Mucosa of stomach (tissue), 1 donor: ENCODE results near the gene KLK14.

Source experiments
- H3K27me3 ChIP-seq: one replicate; pipeline ENCODE4 v1.7.0; 2013; ENCODE audit warnings: mild to moderate bottlenecking, low read length; ENCODE audit not compliant: control insufficient read depth, insufficient read depth
- H3K36me3 ChIP-seq: one replicate; pipeline ENCODE4 v1.7.0; 2013; ENCODE audit warnings: low read length; ENCODE audit not compliant: control insufficient read depth, insufficient read depth
- H3K4me1 ChIP-seq: one replicate; pipeline ENCODE4 v1.7.0; 2013; ENCODE audit warnings: mild to moderate bottlenecking, low read length; ENCODE audit not compliant: control insufficient read depth, insufficient read depth
- H3K4me3 ChIP-seq: one replicate; pipeline ENCODE4 v1.7.0; 2013; ENCODE audit warnings: low read length
- H3K9ac ChIP-seq: one replicate; pipeline ENCODE4 v1.7.0; 2013; ENCODE audit warnings: mild to moderate bottlenecking, low read length, moderate library complexity
- H3K9me3 ChIP-seq: one replicate; pipeline ENCODE4 v1.7.0; 2013; ENCODE audit warnings: mild to moderate bottlenecking, low read length, moderate library complexity; ENCODE audit not compliant: control insufficient read depth
- donor health status: Pancreatic carcinoma.

The KLK14 gene

DNA sequence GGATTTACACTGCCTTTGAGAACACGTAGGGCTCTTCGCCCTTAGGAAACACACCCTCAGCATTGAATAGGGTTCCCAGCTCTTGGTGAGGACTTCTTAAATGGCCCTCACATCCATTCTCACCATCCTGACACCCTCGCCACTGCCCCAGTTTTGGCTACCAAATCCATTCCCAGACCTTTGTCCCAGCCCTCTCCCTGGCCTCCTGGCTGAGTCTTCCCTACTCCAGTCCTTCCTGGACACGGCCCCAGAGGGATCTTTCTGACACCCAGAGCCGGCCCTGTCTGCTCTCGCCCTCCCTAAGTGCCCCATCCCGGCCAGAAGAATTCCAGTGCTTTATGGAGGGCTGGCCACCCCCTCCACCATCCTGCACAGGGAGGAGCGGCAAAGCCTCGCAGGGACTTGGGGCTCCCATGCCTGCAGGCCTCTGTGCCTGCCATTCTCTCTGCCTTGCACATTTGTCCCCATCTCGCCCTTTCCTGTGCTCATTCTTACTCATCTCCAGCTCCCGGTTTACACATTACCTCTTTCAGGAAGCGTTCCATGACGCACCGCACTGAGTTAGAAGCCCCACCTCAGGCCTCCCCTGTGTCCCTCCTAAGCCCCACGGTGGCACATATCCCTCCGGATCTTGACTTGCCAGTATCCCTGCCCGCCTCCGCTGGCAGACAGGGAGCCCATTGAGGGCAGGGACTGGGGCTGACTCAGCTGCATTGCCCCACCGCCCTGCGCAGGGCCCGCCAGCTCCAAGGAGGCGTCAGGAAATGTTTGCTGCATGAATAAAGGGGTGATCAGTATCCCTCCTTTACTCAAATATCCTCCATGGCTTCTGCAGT lies 11.0 kb upstream of the KLK14 start:
- H3K9ac ChIP-seq = no peak overlapping the region
- no peaks in the 10 kb centered on the region for H3K9me3 ChIP-seq
- no peaks in the 10 kb centered on the region for H3K36me3 ChIP-seq
- H3K27me3 ChIP-seq = no peaks in the 10 kb centered on the region
- no peak overlapping the region for H3K4me3 ChIP-seq
- H3K4me1 ChIP-seq = no peaks in the 10 kb centered on the region

DNA sequence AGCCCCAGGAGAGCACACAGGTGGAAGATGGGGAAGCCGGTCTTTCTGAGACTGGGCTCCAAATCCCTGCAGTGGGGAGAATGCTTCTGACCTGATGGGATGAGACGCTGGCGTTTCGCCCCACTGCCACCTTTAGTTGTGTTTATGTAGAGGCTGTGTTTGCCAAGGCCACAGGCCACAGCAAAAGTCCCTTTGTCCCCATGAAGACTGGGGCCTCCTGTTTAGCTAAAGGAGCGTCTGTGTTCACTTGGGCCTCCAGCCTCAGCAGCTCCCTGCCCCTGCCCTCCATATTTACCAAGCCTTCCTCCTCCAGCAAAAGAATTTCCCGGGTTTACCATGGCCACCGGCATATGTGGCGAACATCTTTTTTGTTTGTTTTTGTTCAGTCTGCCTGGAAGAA lies 10.4 kb upstream of the KLK14 start:
- Histone ChIP-seq H3K27me3 (no peaks in the 10 kb centered on the region), H3K9ac (no peak overlapping the region), H3K4me3 (no peak overlapping the region), H3K4me1 (no peaks in the 10 kb centered on the region), H3K36me3 (no peaks in the 10 kb centered on the region), H3K9me3 (no peaks in the 10 kb centered on the region)

- Histone ChIP-seq H3K27me3 (no peaks in the 10 kb centered on the region), H3K9me3 (no peaks in the 10 kb centered on the region), H3K4me3 (no peak overlapping the region), H3K9ac (no peak overlapping the region), H3K36me3 (no peaks in the 10 kb centered on the region), H3K4me1 (no peaks in the 10 kb centered on the region)
Observed at GRCh38 chr19:51091895-51092873, 9.5 kb upstream of the KLK14 start.

- Histone ChIP-seq H3K9ac (no peak overlapping the region), H3K27me3 (no peaks in the 10 kb centered on the region), H3K4me1 (no peaks in the 10 kb centered on the region), H3K9me3 (no peaks in the 10 kb centered on the region), H3K4me3 (no peak overlapping the region), H3K36me3 (no peaks in the 10 kb centered on the region)
Observed at GRCh38 chr19:51091126-51091525, 8.4 kb upstream of the KLK14 start.

- H3K4me3 ChIP-seq = no peak overlapping the region
- H3K27me3 ChIP-seq = no peaks in the 10 kb centered on the region
- H3K9ac ChIP-seq = no peak overlapping the region
- no peaks in the 10 kb centered on the region for H3K36me3 ChIP-seq
- no peaks in the 10 kb centered on the region for H3K9me3 ChIP-seq
- no peaks in the 10 kb centered on the region for H3K4me1 ChIP-seq
Observed at GRCh38 chr19:51090471-51090870, 7.8 kb upstream of the KLK14 start.

DNA sequence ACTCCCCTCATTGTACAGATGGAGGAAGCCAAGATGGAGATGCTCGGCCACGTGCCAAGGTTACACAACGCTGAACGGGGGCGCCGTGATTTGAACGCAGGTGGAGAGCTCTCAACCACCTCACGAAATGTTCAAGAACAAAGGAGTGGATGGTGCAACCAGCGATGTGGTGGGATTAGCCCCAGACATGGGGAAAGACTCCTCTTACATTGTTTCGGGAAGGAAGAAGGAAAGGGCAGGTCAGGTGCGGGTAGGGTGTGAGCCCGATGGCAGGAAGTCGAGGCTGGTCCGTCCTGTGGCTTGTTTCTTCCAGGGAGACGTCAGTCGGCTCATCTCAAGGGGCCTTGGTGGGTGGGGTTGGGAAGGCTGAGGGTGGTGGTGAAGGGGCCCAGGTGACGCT lies 7.1 kb upstream of the KLK14 start:
- H3K9me3 ChIP-seq = no peaks in the 10 kb centered on the region
- no peaks in the 10 kb centered on the region for H3K4me1 ChIP-seq
- H3K4me3 ChIP-seq = no peak overlapping the region
- H3K36me3 ChIP-seq = no peaks in the 10 kb centered on the region
- no peaks in the 10 kb centered on the region for H3K27me3 ChIP-seq
- H3K9ac ChIP-seq = no peak overlapping the region

- Histone ChIP-seq H3K36me3 (no peaks in the 10 kb centered on the region), H3K9me3 (no peaks in the 10 kb centered on the region), H3K9ac (no peak overlapping the region), H3K27me3 (peaks cover 17% of the 10 kb centered on the region), H3K4me1 (no peaks in the 10 kb centered on the region), H3K4me3 (no peak overlapping the region)
Observed at GRCh38 chr19:51086153-51086850, 3.6 kb upstream of the KLK14 start.

DNA sequence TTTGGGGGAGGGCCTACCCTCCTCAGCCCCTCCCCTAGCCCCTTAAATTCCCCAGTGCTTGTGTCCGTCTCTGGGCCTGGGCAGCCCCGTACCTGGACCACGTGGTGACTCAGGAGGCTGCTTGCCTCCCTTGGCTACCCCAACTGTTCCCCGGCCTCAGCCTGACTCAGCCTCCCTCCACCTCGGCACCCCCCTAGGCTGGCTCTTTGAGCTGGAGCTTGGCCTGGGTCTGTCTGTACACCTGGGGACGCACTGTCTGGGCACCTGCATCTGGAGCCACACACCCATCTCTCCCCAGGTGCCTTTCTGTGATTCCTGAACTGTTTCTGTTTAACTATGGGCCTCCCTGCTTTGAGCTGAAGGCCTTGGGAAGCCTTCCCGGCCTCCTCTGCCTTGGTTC lies 1.8 kb upstream of the KLK14 start:
- Histone ChIP-seq H3K9me3 (no peaks in the 10 kb centered on the region), H3K9ac (no peak overlapping the region), H3K4me3 (no peak overlapping the region), H3K36me3 (no peaks in the 10 kb centered on the region), H3K27me3 (peaks cover 17% of the 10 kb centered on the region), H3K4me1 (no peaks in the 10 kb centered on the region)

- no peak overlapping the region for H3K4me3 ChIP-seq
- H3K9me3 ChIP-seq = no peaks in the 10 kb centered on the region
- H3K9ac ChIP-seq = no peak overlapping the region
- peaks cover 17% of the 10 kb centered on the region for H3K27me3 ChIP-seq
- no peaks in the 10 kb centered on the region for H3K4me1 ChIP-seq
- no peaks in the 10 kb centered on the region for H3K36me3 ChIP-seq
Observed at GRCh38 chr19:51083783-51084182, 1.1 kb upstream of the KLK14 start.

DNA sequence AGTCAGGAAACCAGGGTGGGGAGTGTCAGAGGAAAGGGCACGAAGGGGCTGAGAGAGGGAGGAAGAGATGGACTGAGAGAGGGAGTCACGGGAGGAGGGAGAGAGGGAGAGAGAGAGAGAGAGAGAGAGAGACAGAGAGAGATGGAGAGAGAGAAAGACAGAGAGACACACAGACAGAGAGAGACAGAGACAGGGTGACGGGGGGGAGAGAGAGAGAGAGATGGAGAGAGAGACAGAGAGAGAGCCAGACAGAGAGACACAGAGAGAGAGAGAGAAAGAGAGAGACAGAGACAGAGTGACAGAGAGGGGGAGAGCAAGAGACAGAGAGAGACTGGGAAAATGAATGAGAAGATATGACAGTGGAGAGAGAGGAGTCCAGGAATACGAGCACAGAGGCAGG lies 494 bp upstream of the KLK14 start:
- Histone ChIP-seq H3K4me1 (no peaks in the 10 kb centered on the region), H3K4me3 (no peak overlapping the region), H3K9ac (no peak overlapping the region), H3K27me3 (peaks cover 17% of the 10 kb centered on the region), H3K36me3 (no peaks in the 10 kb centered on the region), H3K9me3 (no peaks in the 10 kb centered on the region)

GRCh38 chr19:51081476-51081875 lies 1.2 kb downstream of the KLK14 start:
- H3K4me1 ChIP-seq = no peaks in the 10 kb centered on the region
- H3K4me3 ChIP-seq = no peak overlapping the region
- no peak overlapping the region for H3K9ac ChIP-seq
- peaks cover 17% of the 10 kb centered on the region for H3K27me3 ChIP-seq
- H3K9me3 ChIP-seq = no peaks in the 10 kb centered on the region
- H3K36me3 ChIP-seq = no peaks in the 10 kb centered on the region
